GM21529 (cell line): ENCODE results near the gene POLR3H.

Source experiments
- ATAC-seq: cut with Tn5 transposase; IDR thresholded peaks from one replicate; pipeline ENCODE4 v1.9.1; 2021; ENCODE audit not compliant: unreplicated experiment

The POLR3H gene

GRCh38 chr22:41522813-41523212, 21.5 kb downstream of the POLR3H start:
- ATAC-seq, result no peak

- ATAC-seq, result no peak
Measured at GRCh38 chr22:41521126-41521525, 23.1 kb downstream of the POLR3H start.

GRCh38 chr22:41518048-41518347, 26.3 kb downstream of the POLR3H start:
- no peak for ATAC-seq

GRCh38 chr22:41517172-41518047, 26.9 kb downstream of the POLR3H start:
- no peak for ATAC-seq

- ATAC-seq, result no peak
Measured at GRCh38 chr22:41516462-41516861, 27.8 kb downstream of the POLR3H start.

- ATAC-seq, result no peak
Measured at GRCh38 chr22:41513391-41513790, 30.9 kb downstream of the POLR3H start.

- ATAC-seq, result no peak
Measured at GRCh38 chr22:41512421-41513194, 31.7 kb downstream of the POLR3H start.

GRCh38 chr22:41511521-41511968, 32.7 kb downstream of the POLR3H start:
- ATAC-seq, result no peak

- ATAC-seq, result no peak
Measured at GRCh38 chr22:41508770-41509170, 35.5 kb downstream of the POLR3H start.

GRCh38 chr22:41507330-41508063, 36.8 kb downstream of the POLR3H start:
- no peak for ATAC-seq

GRCh38 chr22:41505511-41506220, 38.6 kb downstream of the POLR3H start:
- no peak for ATAC-seq

GRCh38 chr22:41504816-41505215, 39.5 kb downstream of the POLR3H start:
- no peak for ATAC-seq

- no peak for ATAC-seq
Measured at GRCh38 chr22:41504397-41504796, 39.9 kb downstream of the POLR3H start.

GRCh38 chr22:41501209-41501608, 43.1 kb downstream of the POLR3H start:
- ATAC-seq, result no peak

- ATAC-seq, result no peak
Measured at GRCh38 chr22:41500303-41500702, 44.0 kb downstream of the POLR3H start.

GRCh38 chr22:41499624-41500280, 44.5 kb downstream of the POLR3H start:
- no peak for ATAC-seq

- no peak for ATAC-seq
Measured at GRCh38 chr22:41498303-41498835, 45.9 kb downstream of the POLR3H start.

GRCh38 chr22:41491374-41492100, 52.7 kb downstream of the POLR3H start:
- ATAC-seq, result no peak

- ATAC-seq, result no peak
Measured at GRCh38 chr22:41488596-41489385, 55.5 kb downstream of the POLR3H start.
